GM20000 (cell line): ENCODE measurements around the gene ZNF330.

Experiments used
- DNase-seq: peaks from one replicate; pipeline ENCODE4 v3.0.0; 2012; ENCODE audit warnings: low spot score
- CTCF ChIP-seq: IDR thresholded peaks from 2 replicates; pipeline ENCODE4 v1.5.1; 2012; ENCODE audit warnings: mild to moderate bottlenecking, control low read depth; ENCODE audit errors: extremely low read depth, missing control alignments

The ZNF330 gene

GRCh38 chr4:141247430-141247780 lies 26.7 kb downstream of the ZNF330 start:
- no peak for TF ChIP-seq CTCF
- no peak for DNase-seq

GRCh38 chr4:141248029-141248428 lies 27.3 kb downstream of the ZNF330 start:
- TF ChIP-seq CTCF, result no peak

GRCh38 chr4:141248486-141248885 lies 27.8 kb downstream of the ZNF330 start:
- TF ChIP-seq CTCF, result no peak
- DNase-seq, result no peak

More at GRCh38 chr4:141248029-141248428, 27.3 kb downstream of the ZNF330 start:
- no peak for DNase-seq

- no peak for DNase-seq
- TF ChIP-seq CTCF, result no peak
Measured at GRCh38 chr4:141254326-141254725, 33.6 kb downstream of the ZNF330 start.

GRCh38 chr4:141255016-141255415 lies 34.3 kb downstream of the ZNF330 start:
- TF ChIP-seq CTCF, result no peak
- no peak for DNase-seq

- DNase-seq, result no peak
- TF ChIP-seq CTCF, result no peak
Measured at GRCh38 chr4:141258558-141258957, 37.9 kb downstream of the ZNF330 start.

GRCh38 chr4:141275834-141276233 lies 55.1 kb downstream of the ZNF330 start:
- TF ChIP-seq CTCF, result no peak
- DNase-seq, result no peak
